ENCODE data around the gene PCED1B.

PCED1B gene

DNA sequence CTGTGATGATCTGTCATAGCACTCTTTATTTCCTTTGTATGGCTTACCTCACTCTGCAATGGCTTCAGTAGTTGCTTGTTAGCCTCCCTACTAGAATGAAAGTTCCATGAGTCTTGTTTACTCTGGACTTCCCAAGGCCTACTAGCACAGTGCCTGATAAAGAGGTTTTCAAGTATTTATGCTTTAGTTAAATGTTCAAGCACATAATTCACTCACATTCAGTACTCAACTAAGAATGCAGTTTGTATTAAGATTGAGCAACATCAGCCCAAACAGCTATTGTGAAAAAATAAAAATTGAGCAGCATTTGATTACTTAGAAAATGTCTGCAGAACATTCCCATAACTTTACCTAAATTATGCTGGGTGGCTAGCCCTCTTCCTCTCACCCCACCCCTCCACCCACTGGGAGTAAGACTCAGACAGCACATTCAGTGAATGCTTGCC, 159.3 kb downstream of the PCED1B start:
- TF ChIP-seq ZNF221 (tag by site-specific recombination; IDR thresholded peaks at IDR 0.05; ENCODE audit: borderline replicate concordance), result no peak
- TF ChIP-seq ZNF596 (tag by site-specific recombination; IDR thresholded peaks at IDR 0.05), result no peak
- TF ChIP-seq, protein P1, sequence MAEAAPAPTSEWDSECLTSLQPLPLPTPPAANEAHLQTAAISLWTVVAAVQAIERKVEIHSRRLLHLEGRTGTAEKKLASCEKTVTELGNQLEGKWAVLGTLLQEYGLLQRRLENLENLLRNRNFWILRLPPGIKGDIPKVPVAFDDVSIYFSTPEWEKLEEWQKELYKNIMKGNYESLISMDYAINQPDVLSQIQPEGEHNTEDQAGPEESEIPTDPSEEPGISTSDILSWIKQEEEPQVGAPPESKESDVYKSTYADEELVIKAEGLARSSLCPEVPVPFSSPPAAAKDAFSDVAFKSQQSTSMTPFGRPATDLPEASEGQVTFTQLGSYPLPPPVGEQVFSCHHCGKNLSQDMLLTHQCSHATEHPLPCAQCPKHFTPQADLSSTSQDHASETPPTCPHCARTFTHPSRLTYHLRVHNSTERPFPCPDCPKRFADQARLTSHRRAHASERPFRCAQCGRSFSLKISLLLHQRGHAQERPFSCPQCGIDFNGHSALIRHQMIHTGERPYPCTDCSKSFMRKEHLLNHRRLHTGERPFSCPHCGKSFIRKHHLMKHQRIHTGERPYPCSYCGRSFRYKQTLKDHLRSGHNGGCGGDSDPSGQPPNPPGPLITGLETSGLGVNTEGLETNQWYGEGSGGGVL (tag by site-specific recombination; IDR thresholded peaks at IDR 0.05), result no peak
- no peak for TF ChIP-seq ZBTB21 (tag by site-specific recombination; IDR thresholded peaks at IDR 0.05)
- TF ChIP-seq ZNF146 (tag by site-specific recombination; IDR thresholded peaks at IDR 0.05), result no peak
- TF ChIP-seq BCL11A (tag by site-specific recombination; IDR thresholded peaks at IDR 0.05; ENCODE audit: low read depth), result no peak
- no peak for TF ChIP-seq SP7 (tag by site-specific recombination; IDR thresholded peaks at IDR 0.05)
- TF ChIP-seq ZNF335 (tag by site-specific recombination; conservative IDR thresholded peaks at IDR 0.05), result no peak
- no peak for TF ChIP-seq ZNF621 (tag by site-specific recombination; IDR thresholded peaks at IDR 0.05)
- no peak for TF ChIP-seq ZNF791 (tag by site-specific recombination; IDR thresholded peaks at IDR 0.05)
- no peak for TF ChIP-seq ZNF843 (tag by site-specific recombination; IDR thresholded peaks at IDR 0.05)
- no peak for TF ChIP-seq ZNF555 (tag by site-specific recombination; conservative IDR thresholded peaks at IDR 0.05)
- no peak for TF ChIP-seq ZNF184 (tag by site-specific recombination; IDR thresholded peaks at IDR 0.05)
- no peak for TF ChIP-seq ZNF223 (tag by site-specific recombination; IDR thresholded peaks at IDR 0.05)
- no peak for TF ChIP-seq ZBTB7A (tag by site-specific recombination; IDR thresholded peaks at IDR 0.05; ENCODE audit: low read depth)
- ChIA-PET POLR2A (no interaction called here), CTCF (no interaction called here)
- no peak overlapping the region for H3K4me3 ChIP-seq (ENCODE audit: low read depth, low read length)
- H3K4me1 ChIP-seq (ENCODE audit: control insufficient read depth, insufficient read depth, low read length), result no peaks in the 10 kb centered on the region
- H3K9me3 ChIP-seq (ENCODE audit: control insufficient read depth, insufficient read depth, low read depth, low read length), result no peaks in the 10 kb centered on the region
- H3K36me3 ChIP-seq (ENCODE audit: control insufficient read depth in 2 of 2, insufficient read depth in 1 of 2, low read length in 2 of 2), result no peaks in the 10 kb centered on the region
- H3K27ac ChIP-seq (ENCODE audit: extremely low read depth, low read depth, low read length), result no peak overlapping the region

DNA sequence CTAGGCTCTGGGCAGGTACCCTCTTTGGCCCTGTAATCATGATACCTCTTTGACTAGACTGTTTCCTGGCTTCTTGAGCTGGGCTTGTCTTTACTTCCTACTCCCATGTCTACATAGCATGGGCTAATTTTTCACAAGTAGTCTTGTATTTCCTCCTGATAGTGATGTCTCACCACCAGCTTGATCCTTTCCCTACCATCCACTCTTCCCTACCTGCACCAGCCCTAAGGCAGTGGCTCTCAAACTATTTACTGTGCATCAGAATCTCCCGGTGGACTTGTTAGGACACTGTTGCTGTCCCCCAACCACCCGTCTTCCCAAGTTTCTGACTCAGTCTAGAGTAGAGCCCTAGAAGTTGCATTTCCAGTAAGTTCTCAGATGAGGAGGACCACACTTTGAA, 163.0 kb downstream of the PCED1B start:
- Histone ChIP-seq H3K4me1 (ENCODE audit: control insufficient read depth, insufficient read depth, low read length) (no peaks in the 10 kb centered on the region), H3K36me3 (ENCODE audit: control insufficient read depth in 2 of 2, insufficient read depth in 1 of 2, low read length in 2 of 2) (no peaks in the 10 kb centered on the region), H3K9me3 (ENCODE audit: control insufficient read depth, insufficient read depth, low read depth, low read length) (no peaks in the 10 kb centered on the region), H3K27ac (ENCODE audit: extremely low read depth, low read depth, low read length) (no peak overlapping the region), H3K4me3 (ENCODE audit: low read depth, low read length) (no peak overlapping the region)
- CTCF ChIA-PET, result interaction anchor here (0.7 to 1.1 kb wide), 2 partner anchors 8 to 171 kb away, joined by 3 read pairs; no protein-coding TSS in a partner anchor
- POLR2A ChIA-PET, result no interaction called here
- TF ChIP-seq, protein P2, sequence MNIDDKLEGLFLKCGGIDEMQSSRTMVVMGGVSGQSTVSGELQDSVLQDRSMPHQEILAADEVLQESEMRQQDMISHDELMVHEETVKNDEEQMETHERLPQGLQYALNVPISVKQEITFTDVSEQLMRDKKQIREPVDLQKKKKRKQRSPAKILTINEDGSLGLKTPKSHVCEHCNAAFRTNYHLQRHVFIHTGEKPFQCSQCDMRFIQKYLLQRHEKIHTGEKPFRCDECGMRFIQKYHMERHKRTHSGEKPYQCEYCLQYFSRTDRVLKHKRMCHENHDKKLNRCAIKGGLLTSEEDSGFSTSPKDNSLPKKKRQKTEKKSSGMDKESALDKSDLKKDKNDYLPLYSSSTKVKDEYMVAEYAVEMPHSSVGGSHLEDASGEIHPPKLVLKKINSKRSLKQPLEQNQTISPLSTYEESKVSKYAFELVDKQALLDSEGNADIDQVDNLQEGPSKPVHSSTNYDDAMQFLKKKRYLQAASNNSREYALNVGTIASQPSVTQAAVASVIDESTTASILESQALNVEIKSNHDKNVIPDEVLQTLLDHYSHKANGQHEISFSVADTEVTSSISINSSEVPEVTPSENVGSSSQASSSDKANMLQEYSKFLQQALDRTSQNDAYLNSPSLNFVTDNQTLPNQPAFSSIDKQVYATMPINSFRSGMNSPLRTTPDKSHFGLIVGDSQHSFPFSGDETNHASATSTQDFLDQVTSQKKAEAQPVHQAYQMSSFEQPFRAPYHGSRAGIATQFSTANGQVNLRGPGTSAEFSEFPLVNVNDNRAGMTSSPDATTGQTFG (tag by site-specific recombination; IDR thresholded peaks at IDR 0.05; ENCODE audit: borderline replicate concordance), result no peak
- TF ChIP-seq ZNF777 (tag by site-specific recombination; IDR thresholded peaks at IDR 0.05; ENCODE audit: borderline replicate concordance) (no peak), MYNN (tag by site-specific recombination; IDR thresholded peaks at IDR 0.05; ENCODE audit: borderline replicate concordance) (no peak)

DNA sequence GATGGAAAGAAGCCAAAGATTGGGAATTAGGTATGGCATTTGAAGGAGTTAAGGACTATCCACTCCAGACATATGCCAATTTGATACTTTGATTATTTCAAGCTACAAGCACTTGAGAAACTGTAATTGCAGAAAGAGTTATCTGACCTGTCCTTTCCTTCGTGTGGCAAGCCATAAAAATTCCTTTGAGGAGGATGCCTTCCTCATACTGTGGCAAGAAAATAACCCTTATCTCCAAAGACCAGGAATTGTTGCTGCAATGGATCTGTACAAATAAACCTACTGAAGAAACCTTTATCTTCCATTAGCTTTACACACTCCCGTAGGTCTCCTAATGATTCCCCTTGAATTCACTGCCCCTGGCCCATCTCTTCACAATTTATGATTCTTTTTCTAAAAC, 165.4 kb downstream of the PCED1B start:
- Histone ChIP-seq H3K36me3 (ENCODE audit: control insufficient read depth in 2 of 2, insufficient read depth in 1 of 2, low read length in 2 of 2) (no peaks in the 10 kb centered on the region), H3K4me1 (ENCODE audit: control insufficient read depth, insufficient read depth, low read length) (no peaks in the 10 kb centered on the region), H3K27ac (ENCODE audit: extremely low read depth, low read depth, low read length) (no peak overlapping the region), H3K4me3 (ENCODE audit: low read depth, low read length) (no peak overlapping the region), H3K9me3 (ENCODE audit: control insufficient read depth, insufficient read depth, low read depth, low read length) (no peaks in the 10 kb centered on the region)
- CTCF ChIA-PET, result interaction anchor here (0.5 kb wide), 1 partner anchor 375 kb away, joined by 3 read pairs; no protein-coding TSS in a partner anchor
- POLR2A ChIA-PET, result no interaction called here
- no peak for TF ChIP-seq ZEB2 (tag by site-specific recombination; IDR thresholded peaks at IDR 0.05)
- TF ChIP-seq SCRT1 (tag by site-specific recombination; IDR thresholded peaks at IDR 0.05; ENCODE audit: borderline replicate concordance), result no peak
- no peak for TF ChIP-seq ZBTB48 (tag by site-specific recombination; IDR thresholded peaks at IDR 0.05)
- no peak for TF ChIP-seq ZNF600 (tag by site-specific recombination; IDR thresholded peaks at IDR 0.05)
- TF ChIP-seq, protein P3, sequence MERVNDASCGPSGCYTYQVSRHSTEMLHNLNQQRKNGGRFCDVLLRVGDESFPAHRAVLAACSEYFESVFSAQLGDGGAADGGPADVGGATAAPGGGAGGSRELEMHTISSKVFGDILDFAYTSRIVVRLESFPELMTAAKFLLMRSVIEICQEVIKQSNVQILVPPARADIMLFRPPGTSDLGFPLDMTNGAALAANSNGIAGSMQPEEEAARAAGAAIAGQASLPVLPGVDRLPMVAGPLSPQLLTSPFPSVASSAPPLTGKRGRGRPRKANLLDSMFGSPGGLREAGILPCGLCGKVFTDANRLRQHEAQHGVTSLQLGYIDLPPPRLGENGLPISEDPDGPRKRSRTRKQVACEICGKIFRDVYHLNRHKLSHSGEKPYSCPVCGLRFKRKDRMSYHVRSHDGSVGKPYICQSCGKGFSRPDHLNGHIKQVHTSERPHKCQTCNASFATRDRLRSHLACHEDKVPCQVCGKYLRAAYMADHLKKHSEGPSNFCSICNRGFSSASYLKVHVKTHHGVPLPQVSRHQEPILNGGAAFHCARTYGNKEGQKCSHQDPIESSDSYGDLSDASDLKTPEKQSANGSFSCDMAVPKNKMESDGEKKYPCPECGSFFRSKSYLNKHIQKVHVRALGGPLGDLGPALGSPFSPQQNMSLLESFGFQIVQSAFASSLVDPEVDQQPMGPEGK (tag by site-specific recombination; IDR thresholded peaks at IDR 0.05), result no peak
- TF ChIP-seq ZNF664 (tag by site-specific recombination; IDR thresholded peaks at IDR 0.05), result no peak
- TF ChIP-seq RBAK (tag by site-specific recombination; IDR thresholded peaks at IDR 0.05), result no peak
- TF ChIP-seq ZNF791 (tag by site-specific recombination; IDR thresholded peaks at IDR 0.05), result no peak
- no peak for TF ChIP-seq ZBTB1 (tag by site-specific recombination; IDR thresholded peaks at IDR 0.05)

All from HEK293 (cell line).